Measurements from ENCODE around the gene EBF3. TPM values are rescaled to one million over a fixed set of nuclear protein-coding genes. Genes with fewer than 3 reads are reported as not detected.

The EBF3 gene
- total RNA-seq, 1 experiment from 2014 or later = 0.22 TPM

- Histone ChIP-seq H3K4me2 (ENCODE audit: insufficient read depth, insufficient read length, low read length) (no peak overlapping the region), H3K56ac (ENCODE audit: insufficient read length, low read depth, low read length) (no peak overlapping the region), H2BK15ac (ENCODE audit: low read depth, low read length) (no peak overlapping the region), H4K8ac (replicated peaks; ENCODE audit: insufficient read length, low read depth, low read length) (no peak overlapping the region), H4K91ac (ENCODE audit: insufficient read length, low read depth, low read length) (no peak overlapping the region), H2BK20ac (ENCODE audit: low read depth, low read length, poor library complexity, severe bottlenecking) (no peak overlapping the region), H3T11ph (ENCODE audit: low read length) (no peak overlapping the region), H2AFZ (ENCODE audit: low read length) (no peak overlapping the region), H4K20me1 (ENCODE audit: control insufficient read depth, insufficient read depth, insufficient read length) (no peaks in the 10 kb centered on the region), H2BK5ac (ENCODE audit: insufficient read length, low read length) (no peak overlapping the region), H4K5ac (ENCODE audit: insufficient read length, low read depth, low read length) (no peak overlapping the region), H3K4me1 (ENCODE audit: insufficient read depth, low read length) (no peaks in the 10 kb centered on the region), H3K4ac (ENCODE audit: low read depth, low read length) (no peak overlapping the region), H3K79me2 (ENCODE audit: insufficient read depth, low read length) (no peaks in the 10 kb centered on the region), H3K23ac (ENCODE audit: insufficient read length, low read depth, low read length) (no peak overlapping the region), H3K23me2 (ENCODE audit: insufficient read length, low read depth, low read length, poor library complexity, severe bottlenecking) (no peaks in the 10 kb centered on the region), H3K27me3 (ENCODE audit: insufficient read depth, low read length) (no peaks in the 10 kb centered on the region), H3K9me3 (ENCODE audit: control insufficient read depth, low read depth, low read length) (no peaks in the 10 kb centered on the region), H3K18ac (ENCODE audit: insufficient read length, low read depth, low read length) (no peak overlapping the region), H2AK5ac (ENCODE audit: insufficient read length, low read length) (no peak overlapping the region), H3K27ac (ENCODE audit: insufficient read length, low read depth, low read length) (no peak overlapping the region), H2BK120ac (ENCODE audit: low read depth, low read length, poor library complexity, severe bottlenecking) (no peak overlapping the region), H2BK12ac (ENCODE audit: insufficient read length, low read depth, low read length) (no peak overlapping the region), H3K79me1 (ENCODE audit: insufficient read depth, low read depth, low read length, poor library complexity, severe bottlenecking) (no peaks in the 10 kb centered on the region), H3K14ac (ENCODE audit: insufficient read depth, low read length) (no peak overlapping the region), H3K9ac (ENCODE audit: extremely low read depth, insufficient read length, low read length) (no peak overlapping the region)
- no peak for TF ChIP-seq CTCF (conservative IDR thresholded peaks at IDR 0.05)
- no peak for DNase-seq
- Mint-ChIP-seq H3K36me3 (ENCODE audit: insufficient read depth in 1 of 3, low read depth in 3 of 3) (no peaks in the 10 kb centered on the region), H3K27me3 (ENCODE audit: low read depth) (peaks cover 15% of the 10 kb centered on the region), H3K4me1 (peaks cover under 1 to 5% of the 10 kb centered on the region in 2 experiments), H3K9me3 (no peaks in the 10 kb centered on the region; a peak in 3 of 5 replicates), H3K4me3 (no peak overlapping the region), H3K27ac (no peak overlapping the region)
- WGBS (ENCODE audit: extremely low coverage, insufficient read length, low lambda C conversion rate) = no CpG with 5 or more reads among the region's 6 CpGs
Measured at GRCh38 chr10:129945064-129945463, 19.0 kb downstream of the EBF3 start.
